CD14-positive monocyte (primary cell): ENCODE data around the gene PDXP. TPM values are rescaled to one million over a fixed set of nuclear protein-coding genes. Genes with fewer than 3 reads are reported as not detected.

Experiments used
- DNase-seq, 3 donors: peaks; one replicate each; pipeline ENCODE4 v3.0.0-alpha.2; 2011 to 2022
- H2AFZ ChIP-seq: 2 replicates; pipeline ENCODE4 v1.6.0; 2012; ENCODE audit warnings: mild to moderate bottlenecking, low read depth, low read length, inconsistent platforms; ENCODE audit not compliant: insufficient read depth, poor library complexity, severe bottlenecking
- H3K27ac ChIP-seq, 2 donors: 1 replicate in 1 of 2; 2 replicates in 1 of 2; pipeline ENCODE4 v1.5.1; 2012 to 2013; ENCODE audit warnings: low read length in 2 of 2, control low read depth in 1 of 2, inconsistent platforms in 1 of 2, low read depth in 1 of 2, mild to moderate bottlenecking in 1 of 2
- H3K27me3 ChIP-seq, 2 donors: one replicate each; pipeline versions ENCODE4 v1.6.0 to v1.6.1; 2011 to 2013; ENCODE audit warnings: low read length in 2 of 2; ENCODE audit not compliant: control insufficient read depth in 2 of 2, insufficient read depth in 2 of 2
- H3K36me3 ChIP-seq, 2 donors: replicated peaks in 1 of 2; 1 replicate in 1 of 2; 2 replicates in 1 of 2; pipeline versions ENCODE4 v1.5.1 to v1.6.1; 2012 to 2013; ENCODE audit warnings: low read length in 2 of 2, control low read depth in 1 of 2, inconsistent platforms in 1 of 2, mild to moderate bottlenecking in 1 of 2; ENCODE audit not compliant: insufficient read depth in 2 of 2, control insufficient read depth in 1 of 2
- H3K4me1 ChIP-seq, 2 donors: 1 replicate in 1 of 2; 2 replicates in 1 of 2; pipeline versions ENCODE4 v1.5.1 to v1.6.1; 2012 to 2013; ENCODE audit warnings: low read length in 2 of 2, control low read depth in 1 of 2, inconsistent platforms in 1 of 2, mild to moderate bottlenecking in 1 of 2, moderate library complexity in 1 of 2; ENCODE audit not compliant: insufficient read depth in 2 of 2, control insufficient read depth in 1 of 2
- H3K4me2 ChIP-seq: replicated peaks from 2 replicates; pipeline ENCODE3; 2012; ENCODE audit warnings: low read length, moderate library complexity, mild to moderate bottlenecking; ENCODE audit not compliant: poor library complexity, severe bottlenecking; ENCODE audit errors: extremely low read depth
- H3K4me3 ChIP-seq, 3 experiments: fragments of 200-600 bp in 1 of 3; sonication (generic) in 1 of 3; replicated peaks in 1 of 3; 1 replicate in 2 of 3; 2 replicates in 1 of 3; pipeline ENCODE4 v1.5.1; 2011 to 2013; ENCODE audit warnings: low read length in 3 of 3, mild to moderate bottlenecking in 3 of 3, control low read depth in 2 of 3, low read depth in 2 of 3, inconsistent platforms in 1 of 3, moderate library complexity in 1 of 3
- H3K79me2 ChIP-seq: 2 replicates; pipeline ENCODE4 v1.6.0; 2012; ENCODE audit warnings: mild to moderate bottlenecking, control low read depth, inconsistent platforms, low read length, moderate library complexity; ENCODE audit not compliant: insufficient read depth
- H3K9ac ChIP-seq: 2 replicates; pipeline ENCODE4 v1.6.0; 2017; ENCODE audit warnings: low read length, mild to moderate bottlenecking; ENCODE audit not compliant: insufficient read depth, poor library complexity, severe bottlenecking
- H3K9me3 ChIP-seq, 2 donors: replicated peaks in 1 of 2; 1 replicate in 1 of 2; 2 replicates in 1 of 2; pipeline versions ENCODE4 v1.5.1 to v1.6.1; 2012 to 2013; ENCODE audit warnings: low read length in 2 of 2, control low read depth in 1 of 2; ENCODE audit not compliant: control insufficient read depth in 1 of 2, insufficient read depth in 1 of 2
- H4K20me1 ChIP-seq: 2 replicates; pipeline ENCODE4 v1.6.0; 2012; ENCODE audit warnings: mild to moderate bottlenecking, low read length, control low read depth, moderate library complexity; ENCODE audit not compliant: insufficient read depth
- H3K27ac Mint-ChIP-seq, 7 donors: one replicate each; pipeline ENCODE4 v1.8.0; 2020; ENCODE audit warnings: mild to moderate bottlenecking in 7 of 7, mixed read lengths in 7 of 7, moderate library complexity in 6 of 7, inconsistent platforms in 2 of 7
- H3K27me3 Mint-ChIP-seq, 3 donors: one replicate each; pipeline ENCODE4 v1.8.0; 2021 to 2022; ENCODE audit warnings: low read depth in 3 of 3, mild to moderate bottlenecking in 3 of 3, mixed read lengths in 3 of 3, moderate library complexity in 3 of 3, inconsistent platforms in 1 of 3
- H3K36me3 Mint-ChIP-seq, 2 donors: one replicate each; pipeline ENCODE4 v1.8.0; 2020; ENCODE audit warnings: mixed read lengths in 2 of 2, inconsistent platforms in 1 of 2, mild to moderate bottlenecking in 1 of 2
- H3K4me1 Mint-ChIP-seq: one replicate; pipeline ENCODE4 v1.8.0; 2020; ENCODE audit warnings: mild to moderate bottlenecking, mixed read lengths
- H3K4me3 Mint-ChIP-seq, 2 donors: one replicate each; pipeline ENCODE4 v1.8.0; 2020; ENCODE audit warnings: mild to moderate bottlenecking in 2 of 2, mixed read lengths in 2 of 2, moderate library complexity in 1 of 2
- H3K9me3 Mint-ChIP-seq, 7 donors: one replicate each; pipeline ENCODE4 v1.8.0; 2020 to 2022; ENCODE audit warnings: mixed read lengths in 7 of 7, mild to moderate bottlenecking in 6 of 7, moderate library complexity in 6 of 7, inconsistent platforms in 2 of 7
- WGBS: methylation state at CpG from one replicate; pipeline ENCODE4 v1.1.5; 2013; ENCODE audit warnings: missing lambda C conversion rate; ENCODE audit not compliant: insufficient coverage; 5-methylcytosine and 5-hydroxymethylcytosine counted together
- intact Hi-C, 2 donors: fragments of 100-400 bp; cut with micrococcal nuclease; formaldehyde crosslinking; loops; one replicate each; pipeline versions ENCODE4 v1.15.0 to v1.15.1; 2023
- polyA plus RNA-seq, 3 donors: library from polyadenylated mRNA; depleted of rRNA in 1 of 3; unstranded in 2 of 3; stranded (reverse) in 1 of 3; fragments of 300-500 nt in 2 of 3; fragments of >200 nt in 1 of 3; fragmentation: Illumina TruSeq in 2 of 3; gene quantifications; 1 replicate in 2 of 3; 2 replicates in 1 of 3; pipeline ENCODE4 v1.2.3, GENCODE V29; 2012 to 2021
- TF ChIP-seq, protein P1 (sequence below): fragments of 200-600 bp; IDR thresholded peaks from one replicate; pipeline ENCODE4 v1.8.0; 2022; ENCODE audit warnings: antibody characterized with exemption, mild to moderate bottlenecking

PDXP gene
- polyA plus RNA-seq, 3 donors: 1.0 to 4.7 (median 4.3) TPM

GRCh38 chr22:37647317-37647716 lies 11.2 kb upstream of the PDXP start:
- Mint-ChIP-seq H3K36me3 (peaks cover 87 to 100% of the 10 kb centered on the region in 2 donors), H3K27me3 (peaks cover 0 to 5% (median 0%) of the 10 kb centered on the region in 3 donors), H3K4me3 (no peak overlapping the region), H3K27ac (no peak overlapping the region), H3K4me1 (peaks cover 15% of the 10 kb centered on the region), H3K9me3 (no peaks in the 10 kb centered on the region)
- WGBS: 100% methylated on average over 2 of the region's 9 CpGs
- no peak overlapping the region for H3K4me3 ChIP-seq
- peaks cover 100% of the 10 kb centered on the region for H4K20me1 ChIP-seq
- no peak overlapping the region for H3K9ac ChIP-seq
- peaks cover 92 to 99% of the 10 kb centered on the region in 2 donors for H3K36me3 ChIP-seq
- H3K4me1 ChIP-seq: peaks cover 13 to 16% of the 10 kb centered on the region in 2 donors
- no peak overlapping the region for H3K27ac ChIP-seq
- intact Hi-C loops: loop anchor here in 1 of 2 donors (10.0 kb wide), 1 partner anchor 87 kb away; no protein-coding TSS in a partner anchor
- no peak overlapping the region for H3K4me2 ChIP-seq
- H2AFZ ChIP-seq: no peak overlapping the region
- H3K79me2 ChIP-seq: peaks cover 39% of the 10 kb centered on the region
- no peak for DNase-seq
- no peaks in the 10 kb centered on the region for H3K9me3 ChIP-seq
- TF ChIP-seq, protein P1, sequence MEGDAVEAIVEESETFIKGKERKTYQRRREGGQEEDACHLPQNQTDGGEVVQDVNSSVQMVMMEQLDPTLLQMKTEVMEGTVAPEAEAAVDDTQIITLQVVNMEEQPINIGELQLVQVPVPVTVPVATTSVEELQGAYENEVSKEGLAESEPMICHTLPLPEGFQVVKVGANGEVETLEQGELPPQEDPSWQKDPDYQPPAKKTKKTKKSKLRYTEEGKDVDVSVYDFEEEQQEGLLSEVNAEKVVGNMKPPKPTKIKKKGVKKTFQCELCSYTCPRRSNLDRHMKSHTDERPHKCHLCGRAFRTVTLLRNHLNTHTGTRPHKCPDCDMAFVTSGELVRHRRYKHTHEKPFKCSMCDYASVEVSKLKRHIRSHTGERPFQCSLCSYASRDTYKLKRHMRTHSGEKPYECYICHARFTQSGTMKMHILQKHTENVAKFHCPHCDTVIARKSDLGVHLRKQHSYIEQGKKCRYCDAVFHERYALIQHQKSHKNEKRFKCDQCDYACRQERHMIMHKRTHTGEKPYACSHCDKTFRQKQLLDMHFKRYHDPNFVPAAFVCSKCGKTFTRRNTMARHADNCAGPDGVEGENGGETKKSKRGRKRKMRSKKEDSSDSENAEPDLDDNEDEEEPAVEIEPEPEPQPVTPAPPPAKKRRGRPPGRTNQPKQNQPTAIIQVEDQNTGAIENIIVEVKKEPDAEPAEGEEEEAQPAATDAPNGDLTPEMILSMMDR: no peak
- H3K27me3 ChIP-seq: no peaks in the 10 kb centered on the region

GRCh38 chr22:37647928-37648327 lies 10.6 kb upstream of the PDXP start:
- H3K4me2 ChIP-seq: no peak overlapping the region
- no peak overlapping the region for H3K9ac ChIP-seq
- no peaks in the 10 kb centered on the region for H3K9me3 ChIP-seq
- intact Hi-C loops: loop anchor here in 1 of 2 donors (10.0 kb wide), 1 partner anchor 87 kb away; no protein-coding TSS in a partner anchor
- no peak overlapping the region for H3K27ac Mint-ChIP-seq
- H3K4me3 ChIP-seq: no peak overlapping the region
- no peak overlapping the region for H3K4me3 Mint-ChIP-seq
- peaks cover 9% of the 10 kb centered on the region for H3K4me1 Mint-ChIP-seq
- peaks cover 7 to 10% of the 10 kb centered on the region in 2 donors for H3K4me1 ChIP-seq
- no peaks in the 10 kb centered on the region for H3K9me3 Mint-ChIP-seq
- H3K36me3 Mint-ChIP-seq: peaks cover 85 to 100% of the 10 kb centered on the region in 2 donors
- no peak overlapping the region for H2AFZ ChIP-seq
- H3K27me3 ChIP-seq: no peaks in the 10 kb centered on the region
- peaks cover 0 to 5% (median 0%) of the 10 kb centered on the region in 3 donors for H3K27me3 Mint-ChIP-seq
- TF ChIP-seq, protein P1: no peak
- H3K79me2 ChIP-seq: peaks cover 32% of the 10 kb centered on the region
- no peak overlapping the region for H3K27ac ChIP-seq
- over 99% methylated on average over 9 of the region's 9 CpGs for WGBS
- peaks cover 100% of the 10 kb centered on the region for H4K20me1 ChIP-seq
- no peak for DNase-seq
- H3K36me3 ChIP-seq: peaks cover 90 to 99% of the 10 kb centered on the region in 2 donors
